CD4-positive, CD25-positive, alpha-beta regulatory T cell (primary cell): Measurements from ENCODE around the gene ERMAP. TPM values are rescaled to one million over a fixed set of nuclear protein-coding genes. Genes with fewer than 3 reads are reported as not detected.

Experiments used
- ATAC-seq, 2 donors: fragments of 150-1000 bp; cut with Tn5 transposase; one replicate each; pipeline ENCODE4 v1.10.0; 2021; ENCODE audit warnings: low read depth in 2 of 2, moderate number of reproducible peaks in 2 of 2, moderate library complexity in 1 of 2
- DNase-seq, 3 donors: peaks; one replicate each; pipeline versions ENCODE4 v3.0.0 to v3.0.0-alpha.2; 2012 to 2022; ENCODE audit warnings: mixed read lengths in 1 of 3
- H3K27ac ChIP-seq: one replicate; pipeline ENCODE4 v1.7.0; 2013; ENCODE audit warnings: mild to moderate bottlenecking, low read length; ENCODE audit not compliant: insufficient read depth, poor library complexity, severe bottlenecking
- H3K27me3 ChIP-seq: one replicate; pipeline ENCODE4 v1.7.0; 2013; ENCODE audit warnings: low read length; ENCODE audit not compliant: control insufficient read depth, insufficient read depth
- H3K36me3 ChIP-seq: one replicate; pipeline ENCODE4 v1.7.0; 2013; ENCODE audit warnings: mild to moderate bottlenecking, low read length, moderate library complexity; ENCODE audit not compliant: control insufficient read depth, insufficient read depth
- H3K4me1 ChIP-seq: 2 replicates; pipeline ENCODE4 v1.7.0; 2013; ENCODE audit warnings: mild to moderate bottlenecking, low read length; ENCODE audit not compliant: insufficient read depth, control insufficient read depth, poor library complexity, severe bottlenecking
- H3K4me3 ChIP-seq: one replicate; pipeline ENCODE4 v1.7.0; 2013; ENCODE audit warnings: low read depth, mild to moderate bottlenecking, low read length, moderate library complexity
- H3K9me3 ChIP-seq, 2 experiments: 1 replicate in 1 of 2; 2 replicates in 1 of 2; pipeline ENCODE4 v1.7.0; 2013; ENCODE audit warnings: low read length in 2 of 2, mild to moderate bottlenecking in 1 of 2, moderate library complexity in 1 of 2; ENCODE audit not compliant: control insufficient read depth in 2 of 2
- H3K27ac Mint-ChIP-seq, 3 donors: one replicate each; pipeline ENCODE4 v1.8.0; 2020 to 2022; ENCODE audit warnings: mild to moderate bottlenecking in 3 of 3, mixed read lengths in 3 of 3, moderate library complexity in 2 of 3
- H3K27me3 Mint-ChIP-seq: one replicate; pipeline ENCODE4 v1.8.0; 2022; ENCODE audit warnings: mild to moderate bottlenecking, mixed read lengths
- H3K36me3 Mint-ChIP-seq: one replicate; pipeline ENCODE4 v1.8.0; 2020; ENCODE audit warnings: mixed read lengths
- H3K4me1 Mint-ChIP-seq, 4 donors: one replicate each; pipeline ENCODE4 v1.8.0; 2020 to 2022; ENCODE audit warnings: mixed read lengths in 4 of 4, mild to moderate bottlenecking in 1 of 4
- H3K4me3 Mint-ChIP-seq, 4 donors: one replicate each; pipeline ENCODE4 v1.8.0; 2020 to 2022; ENCODE audit warnings: mild to moderate bottlenecking in 4 of 4, mixed read lengths in 4 of 4, moderate library complexity in 3 of 4
- H3K9me3 Mint-ChIP-seq, 7 donors: one replicate each; pipeline ENCODE4 v1.8.0; 2020 to 2022; ENCODE audit warnings: mixed read lengths in 7 of 7, mild to moderate bottlenecking in 3 of 7, moderate library complexity in 2 of 7
- polyA plus RNA-seq, 4 donors: library from polyadenylated mRNA; unstranded; fragments of 300-500 nt; fragmentation: Illumina TruSeq; gene quantifications; one replicate each; pipeline ENCODE4 v1.2.3, GENCODE V29; 2021
- total RNA-seq: library from RNA; stranded (reverse); gene quantifications from one replicate; pipeline ENCODE4 v1.2.3, GENCODE V29; 2022

ERMAP gene
- total RNA-seq (4.9 TPM), polyA plus RNA-seq (1 to 10 TPM; 2.8 to 4.1 (median 3.5) TPM)

GRCh38 chr1:42816585-42817439 lies at the start of gene ERMAP, which contains the start of gene SVBP:
ERMAP (plus strand) TSS chr1:42817122; CDS start chr1:42830449, 13,327 bp downstream.
SVBP (minus strand) TSS chr1:42817397; CDS start chr1:42816544, 853 bp downstream.
- DNase-seq (peak; percentile 89 to 93 (median 90)), ATAC-seq (peak; percentile 83 to 84)
- H3K36me3 ChIP-seq: no peaks in the 10 kb centered on the region
- peak within 1 kb of the TSS; percentile 93 for H3K4me3 ChIP-seq
- H3K9me3 Mint-ChIP-seq: peaks cover 0 to 2% (median 0%) of the 10 kb centered on the region in 7 donors
- H3K27me3 ChIP-seq: no peaks in the 10 kb centered on the region
- no peaks in the 10 kb centered on the region for H3K27me3 Mint-ChIP-seq
- peak within 1 kb of the TSS; percentile 78 to 88 (median 85) for H3K27ac Mint-ChIP-seq
- peak within 1 kb of the TSS; percentile 84 to 98 (median 88) for H3K4me3 Mint-ChIP-seq
- peaks cover 19% of the 10 kb centered on the region for H3K4me1 ChIP-seq
- peaks cover 19 to 34% (median 28%) of the 10 kb centered on the region in 4 donors for H3K4me1 Mint-ChIP-seq
- no peaks in the 10 kb centered on the region for H3K9me3 ChIP-seq
- H3K36me3 Mint-ChIP-seq: peaks cover 7% of the 10 kb centered on the region
- peak within 1 kb of the TSS; percentile 86 for H3K27ac ChIP-seq

DNA sequence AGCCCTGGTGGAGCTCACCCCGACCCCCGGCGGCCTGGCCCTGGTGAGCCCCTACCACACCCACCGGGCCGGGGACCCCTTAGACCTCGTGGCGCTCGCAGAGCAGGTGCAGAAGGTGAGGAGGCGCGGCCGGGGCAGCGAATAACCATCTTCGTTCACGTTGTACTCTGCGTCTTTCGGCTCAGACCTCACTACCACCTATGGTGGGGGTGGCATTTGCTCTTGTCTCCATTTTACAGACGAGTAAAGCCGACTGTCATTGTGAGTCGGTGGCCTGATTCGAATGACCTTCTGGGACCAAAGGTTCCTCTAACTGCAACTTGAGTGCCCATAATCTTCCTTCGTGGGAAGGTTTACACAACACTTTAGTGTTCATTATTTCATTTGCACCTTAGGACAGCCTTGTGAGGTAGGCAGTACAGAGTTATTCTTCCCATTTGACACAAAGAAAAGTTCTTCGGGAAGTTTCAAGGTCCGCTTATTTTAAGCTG lies 49.4 kb upstream of the ERMAP start:
- H3K36me3 Mint-ChIP-seq: peaks cover 4% of the 10 kb centered on the region
- H3K27ac Mint-ChIP-seq: peak overlapping the region; percentile 14 to 98 (median 92)
- H3K4me3 Mint-ChIP-seq: peak overlapping the region in 1 of 4 donors; percentile 94
- peaks cover 15 to 49% (median 31%) of the 10 kb centered on the region in 4 donors for H3K4me1 Mint-ChIP-seq
- DNase-seq (no peak), ATAC-seq (peak; percentile 1 to 23)
- peaks cover 4% of the 10 kb centered on the region for H3K27me3 Mint-ChIP-seq
- peak overlapping the region; percentile 88 for H3K27ac ChIP-seq
- H3K9me3 ChIP-seq: no peaks in the 10 kb centered on the region
- no peaks in the 10 kb centered on the region for H3K9me3 Mint-ChIP-seq
- peak overlapping the region; percentile 89 for H3K4me3 ChIP-seq
- H3K36me3 ChIP-seq: no peaks in the 10 kb centered on the region
- H3K27me3 ChIP-seq: no peaks in the 10 kb centered on the region
- peaks cover 52% of the 10 kb centered on the region for H3K4me1 ChIP-seq

DNA sequence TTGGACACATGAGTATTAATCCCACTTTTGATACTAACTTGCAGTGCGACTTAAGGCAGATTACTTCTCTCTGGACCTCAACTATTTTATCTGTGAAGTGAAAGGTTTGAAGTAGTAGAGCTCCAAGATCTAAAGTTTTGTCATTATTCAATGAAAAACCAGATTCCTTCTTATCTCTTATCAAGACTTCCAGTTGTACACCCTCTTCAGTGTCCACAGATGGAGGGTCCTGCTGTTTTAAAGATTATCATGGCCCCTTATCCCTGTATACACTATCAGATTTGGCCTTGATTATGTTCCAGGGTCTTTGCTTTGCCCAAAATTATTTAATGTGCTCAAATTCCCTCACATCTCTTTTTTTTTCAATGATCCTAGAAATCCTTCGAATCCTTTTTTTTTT lies 48.8 kb upstream of the ERMAP start:
- peak overlapping the region in 1 of 4 donors; percentile 94 for H3K4me3 Mint-ChIP-seq
- no peaks in the 10 kb centered on the region for H3K9me3 Mint-ChIP-seq
- no peaks in the 10 kb centered on the region for H3K27me3 ChIP-seq
- DNase-seq (no peak), ATAC-seq (no peak)
- peak overlapping the region; percentile 89 for H3K4me3 ChIP-seq
- H3K9me3 ChIP-seq: no peaks in the 10 kb centered on the region
- H3K27me3 Mint-ChIP-seq: peaks cover 4% of the 10 kb centered on the region
- peaks cover 19 to 49% (median 34%) of the 10 kb centered on the region in 4 donors for H3K4me1 Mint-ChIP-seq
- H3K27ac Mint-ChIP-seq: peak overlapping the region; percentile 26 to 98 (median 92)
- H3K36me3 Mint-ChIP-seq: peaks cover 8% of the 10 kb centered on the region
- H3K36me3 ChIP-seq: peaks cover 3% of the 10 kb centered on the region
- H3K27ac ChIP-seq: no peak overlapping the region
- H3K4me1 ChIP-seq: peaks cover 52% of the 10 kb centered on the region

GRCh38 chr1:42769811-42770210 lies 47.1 kb upstream of the ERMAP start:
- H3K36me3 Mint-ChIP-seq: peaks cover 14% of the 10 kb centered on the region
- no peak overlapping the region for H3K4me3 ChIP-seq
- no peak for ATAC-seq
- peaks cover 49% of the 10 kb centered on the region for H3K4me1 ChIP-seq
- H3K9me3 Mint-ChIP-seq: no peaks in the 10 kb centered on the region
- no peaks in the 10 kb centered on the region for H3K27me3 ChIP-seq
- DNase-seq: no peak
- no peaks in the 10 kb centered on the region for H3K9me3 ChIP-seq
- H3K4me1 Mint-ChIP-seq: peaks cover 22 to 58% (median 39%) of the 10 kb centered on the region in 4 donors
- H3K4me3 Mint-ChIP-seq: peak overlapping the region in 2 of 4 donors; percentile 76 to 85
- peaks cover 18% of the 10 kb centered on the region for H3K36me3 ChIP-seq
- no peak overlapping the region for H3K27ac ChIP-seq
- peaks cover 4% of the 10 kb centered on the region for H3K27me3 Mint-ChIP-seq
- H3K27ac Mint-ChIP-seq: no peak overlapping the region

- H3K27me3 Mint-ChIP-seq: no peaks in the 10 kb centered on the region
Measured at GRCh38 chr1:42773420-42773819, 43.5 kb upstream of the ERMAP start.

DNA sequence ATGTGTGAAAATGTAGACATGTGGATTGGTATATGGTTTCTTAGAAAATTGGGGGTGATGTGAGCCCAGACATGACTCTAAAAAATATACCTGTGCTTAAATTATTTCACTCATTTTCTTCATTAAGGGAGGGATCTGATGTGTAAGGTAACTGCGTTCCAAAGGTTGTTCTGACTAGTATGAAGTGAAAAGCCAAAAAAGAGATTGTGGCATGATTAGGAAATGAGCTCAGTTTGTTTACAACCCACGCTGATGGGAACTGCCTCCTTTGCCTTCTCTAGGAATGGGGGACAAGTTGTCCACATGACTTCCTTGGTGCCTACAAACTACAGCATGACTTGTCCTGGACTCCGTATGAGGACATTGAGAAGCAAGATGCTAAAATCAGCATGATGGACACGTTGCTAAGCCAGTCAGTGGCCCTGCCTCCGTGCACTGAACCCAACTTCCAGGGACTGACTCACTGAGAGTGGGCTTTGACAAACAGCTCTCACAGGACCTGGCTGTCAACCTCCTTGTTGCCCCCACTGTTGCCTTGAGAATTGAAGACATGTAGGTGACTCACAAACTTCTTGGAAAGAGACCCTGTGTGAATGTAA lies 41.9 kb upstream of the ERMAP start:
- peaks cover 0 to 1% (median 0%) of the 10 kb centered on the region in 7 donors for H3K9me3 Mint-ChIP-seq
- peaks cover 15% of the 10 kb centered on the region for H3K4me1 ChIP-seq
- H3K27ac ChIP-seq: no peak overlapping the region
- ATAC-seq (no peak), DNase-seq (no peak)
- peaks cover 18 to 40% (median 31%) of the 10 kb centered on the region in 4 donors for H3K4me1 Mint-ChIP-seq
- H3K9me3 ChIP-seq: no peaks in the 10 kb centered on the region
- H3K4me3 Mint-ChIP-seq: no peak overlapping the region
- peaks cover 54% of the 10 kb centered on the region for H3K36me3 ChIP-seq
- no peaks in the 10 kb centered on the region for H3K27me3 ChIP-seq
- H3K27ac Mint-ChIP-seq: peak overlapping the region in 1 of 3 donors; percentile 17
- no peaks in the 10 kb centered on the region for H3K27me3 Mint-ChIP-seq
- peaks cover 43% of the 10 kb centered on the region for H3K36me3 Mint-ChIP-seq
- H3K4me3 ChIP-seq: no peak overlapping the region

More at GRCh38 chr1:42773420-42773819, 43.5 kb upstream of the ERMAP start:
- Histone ChIP-seq H3K27me3 (no peaks in the 10 kb centered on the region), H3K4me3 (no peak overlapping the region), H3K9me3 (no peaks in the 10 kb centered on the region), H3K4me1 (peaks cover 23% of the 10 kb centered on the region), H3K36me3 (peaks cover 49% of the 10 kb centered on the region), H3K27ac (no peak overlapping the region)
- H3K4me3 Mint-ChIP-seq: no peak overlapping the region
- DNase-seq (no peak), ATAC-seq (no peak)
- H3K27ac Mint-ChIP-seq: peak overlapping the region in 1 of 3 donors; percentile 52
- H3K36me3 Mint-ChIP-seq: peaks cover 38% of the 10 kb centered on the region
- H3K9me3 Mint-ChIP-seq: no peaks in the 10 kb centered on the region
- H3K4me1 Mint-ChIP-seq: peaks cover 18 to 56% (median 39%) of the 10 kb centered on the region in 4 donors

GRCh38 chr1:42776502-42776901 lies 40.4 kb upstream of the ERMAP start:
- peaks cover 12 to 30% (median 23%) of the 10 kb centered on the region in 4 donors for H3K4me1 Mint-ChIP-seq
- no peak overlapping the region for H3K4me3 Mint-ChIP-seq
- H3K36me3 Mint-ChIP-seq: peaks cover 54% of the 10 kb centered on the region
- no peaks in the 10 kb centered on the region for H3K27me3 Mint-ChIP-seq
- DNase-seq: no peak
- no peak overlapping the region for H3K27ac ChIP-seq
- peaks cover 6% of the 10 kb centered on the region for H3K4me1 ChIP-seq
- H3K4me3 ChIP-seq: no peak overlapping the region
- H3K27me3 ChIP-seq: no peaks in the 10 kb centered on the region
- H3K9me3 Mint-ChIP-seq: peaks cover 0 to 1% (median 0%) of the 10 kb centered on the region in 7 donors
- no peak overlapping the region for H3K27ac Mint-ChIP-seq
- no peak for ATAC-seq
- H3K36me3 ChIP-seq: peaks cover 61% of the 10 kb centered on the region
- no peaks in the 10 kb centered on the region for H3K9me3 ChIP-seq
